AG20443 (cell line): ENCODE data around the gene FNDC8.
"Not testable (repeated sequence)": the region's sequence is repeated elsewhere in the genome, so short reads cannot be mapped to it uniquely, and the experiment has no call there.

Source experiments
- DNase-seq: peaks from one replicate; pipeline ENCODE4 v3.0.0; 2012; ENCODE audit warnings: low spot score, mixed read lengths

Gene FNDC8

DNA sequence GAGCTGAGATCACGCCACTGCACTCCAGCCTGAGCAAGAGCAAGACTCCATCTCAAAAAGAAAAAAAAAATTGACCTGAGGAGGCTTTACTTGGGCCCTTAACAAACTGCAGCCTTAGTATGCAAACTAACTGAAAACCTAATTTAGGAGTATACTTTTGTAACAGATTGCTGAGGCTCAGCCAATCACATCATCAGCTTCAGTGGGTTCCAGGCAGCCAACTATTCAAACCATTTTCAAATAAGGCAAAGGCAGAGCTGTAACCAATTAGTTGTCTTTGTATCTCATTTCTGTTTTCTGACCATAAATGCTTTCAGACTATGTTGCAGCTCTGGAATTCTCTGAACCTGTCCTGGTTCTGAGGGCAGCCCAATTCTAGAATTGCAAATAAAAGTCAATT, 25.7 kb upstream of the FNDC8 start:
- no peak for DNase-seq

DNA sequence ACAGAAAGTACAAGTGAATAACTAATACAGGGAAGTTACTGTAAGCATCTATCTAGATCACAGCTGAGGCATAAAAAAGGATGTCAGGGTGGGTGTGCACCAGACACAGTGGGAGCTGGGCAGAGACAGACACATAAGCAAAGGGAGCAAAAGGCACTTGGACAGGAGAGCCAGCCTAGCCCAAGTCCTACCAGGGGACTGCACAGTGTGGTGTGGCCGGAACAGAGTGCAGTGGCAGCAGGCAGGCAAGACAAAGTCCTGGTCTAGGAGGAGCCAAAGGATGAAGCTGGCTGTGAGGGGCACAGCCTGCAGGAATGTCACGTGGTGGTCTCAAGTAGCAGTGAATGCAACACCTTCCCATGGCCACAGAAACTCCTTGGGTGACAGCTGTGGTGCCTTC, 23.6 kb upstream of the FNDC8 start:
- DNase-seq, result no peak

DNA sequence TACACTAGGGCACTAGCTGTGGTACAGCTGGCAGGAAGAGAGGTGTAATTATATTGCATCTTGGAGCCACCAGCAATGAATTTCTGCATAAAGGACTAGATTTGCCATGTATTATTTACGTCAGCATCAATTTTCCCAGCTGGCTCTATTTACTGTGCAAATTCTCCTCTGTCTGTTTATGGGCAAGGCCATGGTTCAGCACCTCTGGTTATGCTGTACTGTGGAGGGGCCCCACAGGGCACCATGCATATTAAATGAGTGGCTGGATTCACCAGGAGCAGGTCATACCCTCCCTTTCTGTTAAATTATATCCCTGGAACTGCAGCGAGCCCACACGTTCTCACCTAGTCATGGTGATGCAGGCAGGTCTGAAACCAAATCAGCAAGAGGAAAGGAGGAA, 21.5 kb upstream of the FNDC8 start:
- DNase-seq, result no peak

DNA sequence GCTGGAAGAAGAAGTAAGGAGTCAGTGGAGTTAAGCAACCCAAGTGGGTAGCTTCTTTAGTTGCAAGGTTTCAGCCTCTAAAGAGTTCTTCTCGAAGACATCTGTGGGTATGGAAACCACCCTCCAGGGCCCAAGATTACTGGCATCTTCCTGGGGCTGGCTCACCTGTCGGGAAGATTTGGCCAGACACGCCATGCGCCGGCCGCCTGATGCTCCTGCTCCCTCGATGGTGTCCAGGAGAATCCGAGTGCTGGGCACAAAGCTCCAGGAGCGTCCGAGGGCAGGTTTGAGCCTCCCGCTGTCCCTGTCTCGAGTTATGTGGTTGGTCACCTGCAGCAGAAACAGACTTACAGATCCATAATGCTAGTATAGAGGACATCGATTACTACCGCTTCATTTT, 20.4 kb upstream of the FNDC8 start:
- no peak for DNase-seq

DNA sequence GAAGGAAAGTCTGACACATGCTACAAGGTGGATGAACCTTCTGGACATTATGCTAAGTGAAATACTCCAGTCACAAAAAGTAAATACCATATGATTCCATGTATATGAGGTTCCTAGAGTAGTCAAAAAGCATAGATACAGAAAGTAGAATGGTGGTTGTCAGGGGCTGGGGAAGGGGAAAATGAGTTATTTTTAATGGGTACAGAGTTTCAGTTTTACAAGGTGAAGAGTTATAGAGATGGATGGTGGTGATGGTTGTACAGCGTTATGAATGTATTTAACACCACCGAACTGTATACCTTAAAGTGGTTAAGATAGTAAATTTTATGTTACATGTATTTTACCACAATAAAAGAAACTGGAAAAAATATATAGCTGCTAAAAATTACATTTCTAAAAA, 19.7 kb upstream of the FNDC8 start:
- no peak for DNase-seq

DNA sequence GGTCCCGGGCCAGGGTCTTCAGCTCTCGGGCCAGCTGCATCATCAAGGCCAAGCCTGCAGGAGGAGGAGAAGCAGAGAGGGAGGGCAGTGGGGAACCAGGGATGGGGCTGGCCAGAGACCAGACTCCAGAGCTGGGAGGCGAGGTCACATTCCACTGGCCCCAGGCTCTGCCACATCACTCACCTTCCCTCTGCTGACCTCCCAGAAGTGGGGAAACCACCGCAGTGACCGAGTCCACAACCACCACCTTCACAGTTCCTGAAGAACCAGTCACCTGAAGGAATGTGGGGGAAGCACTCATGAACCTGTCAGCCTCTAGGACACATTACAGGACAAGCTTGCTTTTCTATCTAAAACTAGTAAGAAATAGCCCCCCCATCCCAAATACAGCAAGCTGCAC, 18.1 kb upstream of the FNDC8 start:
- no peak for DNase-seq

DNA sequence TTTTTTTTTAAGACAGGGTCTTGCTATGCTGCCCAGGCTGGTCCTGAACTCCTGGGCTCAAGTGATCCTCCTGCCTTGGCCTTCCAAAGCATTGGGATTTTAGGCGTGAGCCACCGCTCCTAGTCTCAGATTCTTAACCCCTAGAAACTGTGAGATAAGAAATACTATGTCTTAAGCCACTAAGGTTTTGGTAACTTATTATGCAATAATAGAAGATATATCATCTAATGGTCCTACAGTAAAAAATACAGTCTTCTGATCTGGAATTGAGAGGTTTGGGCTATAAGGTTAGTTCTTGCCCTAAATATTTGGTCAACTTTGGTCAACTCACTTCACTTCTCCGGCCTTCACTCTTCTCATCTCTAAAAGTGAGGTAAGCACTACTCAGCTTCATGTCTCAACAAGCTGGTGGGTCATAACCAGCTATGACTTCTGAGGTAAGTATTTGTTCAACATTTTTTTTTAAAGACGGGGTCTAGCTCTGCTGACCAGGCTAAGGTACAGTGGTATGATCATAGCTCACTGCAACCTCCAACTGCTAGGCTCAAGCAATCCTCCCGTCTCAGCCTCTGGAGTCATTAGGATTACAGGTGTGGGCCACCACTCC, 16.5 kb upstream of the FNDC8 start:
- DNase-seq, result no peak

DNA sequence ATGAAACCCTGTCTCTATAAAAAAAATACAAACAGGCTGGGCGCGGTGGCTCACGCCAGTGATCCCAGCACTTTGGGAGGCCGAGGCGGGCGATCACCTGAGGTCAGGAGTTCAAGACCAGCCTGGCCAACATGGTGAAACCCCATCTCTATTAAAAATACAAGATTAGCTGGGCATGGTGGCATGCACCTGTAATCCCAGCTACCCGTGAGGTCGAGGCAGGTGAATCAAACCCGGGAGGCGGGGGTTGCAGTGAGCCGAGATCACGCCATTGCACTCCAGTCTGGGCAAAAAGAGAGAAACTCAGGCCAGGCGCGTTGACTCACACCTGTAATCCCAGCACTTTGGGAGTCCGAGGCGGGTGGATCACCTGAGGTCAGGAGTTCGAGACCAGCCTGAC, 10.6 kb upstream of the FNDC8 start:
- DNase-seq, result not testable (repeated sequence)

DNA sequence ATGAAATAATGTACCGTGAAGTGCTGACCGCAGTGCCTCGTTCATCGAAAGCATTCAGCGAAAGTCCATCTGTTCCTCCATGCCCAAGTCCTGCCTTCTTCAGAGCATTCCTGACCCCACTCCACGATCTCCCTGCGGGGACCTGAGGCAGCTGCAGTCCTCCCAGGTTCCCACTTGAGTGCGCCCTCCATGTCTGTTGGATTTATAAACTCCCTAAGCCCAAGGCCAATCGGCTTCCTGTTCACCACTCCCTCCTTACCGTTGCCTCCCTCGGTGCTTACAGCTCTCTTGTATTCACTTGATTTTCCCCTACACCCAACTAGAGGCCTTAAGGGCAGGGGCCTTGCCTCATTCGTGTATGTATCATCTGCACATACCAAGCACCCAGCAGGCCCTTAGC, 4.6 kb upstream of the FNDC8 start:
- peak; percentile 2 for DNase-seq

DNA sequence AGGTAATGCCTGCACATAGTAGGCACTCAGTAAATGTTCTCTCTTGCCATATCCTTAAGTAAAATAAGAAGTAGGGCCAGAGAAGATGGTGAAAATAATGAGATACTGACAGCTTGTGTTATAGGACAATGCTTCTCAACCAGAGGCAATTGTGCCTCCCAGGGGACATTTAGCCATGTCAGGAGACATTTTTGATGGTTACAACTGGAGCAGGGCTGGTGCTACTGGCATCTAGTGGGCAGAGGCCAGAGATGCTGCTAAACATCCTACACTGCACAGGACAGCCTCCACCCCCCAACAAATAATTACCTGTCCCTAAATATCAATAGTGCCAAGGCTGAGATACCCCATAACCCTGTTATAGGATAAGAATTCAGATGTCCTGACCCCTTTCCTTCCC, 3.4 kb upstream of the FNDC8 start:
- DNase-seq, result no peak

DNA sequence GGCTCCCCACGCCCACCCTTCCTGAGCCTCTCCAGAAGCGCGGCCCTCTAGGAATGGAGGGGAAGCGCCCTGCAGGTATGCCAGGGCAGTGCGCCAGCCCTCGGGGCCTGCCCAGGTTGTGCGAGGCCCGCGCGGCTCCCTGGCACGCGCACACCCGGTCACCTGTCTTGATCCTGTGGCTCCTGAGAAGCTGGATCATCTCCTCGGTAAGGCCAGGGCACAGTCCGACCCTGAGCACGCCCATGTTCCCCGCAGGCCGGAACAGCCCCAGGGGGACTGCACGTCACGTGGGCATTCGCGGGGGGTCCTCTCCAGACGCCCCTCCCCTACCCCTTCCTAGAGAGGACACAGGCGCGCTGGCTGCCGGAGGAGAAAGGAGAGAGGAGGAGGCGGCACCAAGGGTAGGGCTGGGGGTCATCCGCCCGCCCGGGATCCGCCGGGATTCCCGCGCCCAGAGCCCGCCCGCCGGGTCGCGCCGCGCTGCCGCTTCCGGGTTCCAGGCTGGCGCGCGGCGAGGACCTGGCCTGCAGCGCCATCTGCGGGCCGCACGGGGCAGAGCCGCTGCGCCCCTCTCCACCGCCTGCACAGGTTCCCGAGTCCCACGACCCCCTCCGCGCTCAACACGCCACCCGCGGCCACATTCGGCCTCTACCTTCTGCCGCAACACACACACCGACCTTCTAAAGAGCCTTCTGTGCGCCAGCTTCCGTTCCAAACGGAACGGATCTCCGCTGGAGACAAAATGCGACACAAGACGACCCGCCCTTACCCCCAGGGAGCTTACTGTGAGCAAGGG, 1.8 kb upstream of the FNDC8 start, which contains the start of gene RAD51D:
Gene RAD51D (minus strand): TSS at position 491 of the 796 bp plus-strand sequence. CDS start 247 bp downstream, at position 244.
- peak; percentile 94 for DNase-seq

DNA sequence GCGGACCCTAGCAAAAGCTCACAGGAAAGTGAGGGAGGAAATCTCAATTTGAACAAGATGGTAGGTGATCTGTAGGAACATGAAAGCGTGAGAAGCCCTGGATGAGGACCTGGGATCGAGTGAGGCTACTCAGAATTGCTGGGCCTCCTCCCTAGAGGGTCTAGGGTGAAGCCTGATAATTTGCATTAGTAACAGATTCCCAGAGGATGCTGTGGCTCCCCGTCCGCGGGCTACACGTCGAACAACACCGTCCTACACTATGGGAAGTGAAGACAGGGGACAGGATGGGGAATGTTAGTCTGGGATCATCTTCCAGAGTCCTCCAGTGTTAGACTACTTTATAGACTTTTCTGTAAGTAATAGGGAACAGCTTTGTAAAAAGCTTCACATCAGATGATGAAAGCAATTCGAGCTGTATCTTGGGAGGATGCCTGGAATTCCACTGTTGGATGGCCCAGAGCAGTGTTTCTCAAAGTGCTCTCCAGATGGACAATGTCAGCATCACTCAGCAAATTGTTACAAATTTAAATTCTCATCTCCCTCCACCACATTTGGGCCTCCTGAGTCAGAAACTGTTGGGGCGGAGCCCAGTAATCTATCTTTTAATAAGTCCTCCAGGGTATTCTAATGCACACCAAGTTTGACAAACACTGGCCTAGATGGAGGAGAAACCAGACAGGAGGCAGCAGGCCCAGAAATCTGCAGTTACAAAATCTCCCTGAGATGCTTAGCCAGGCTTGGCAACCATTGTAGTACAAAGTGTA, 6.5 kb downstream of the FNDC8 start:
- peak; percentile 81 for DNase-seq

DNA sequence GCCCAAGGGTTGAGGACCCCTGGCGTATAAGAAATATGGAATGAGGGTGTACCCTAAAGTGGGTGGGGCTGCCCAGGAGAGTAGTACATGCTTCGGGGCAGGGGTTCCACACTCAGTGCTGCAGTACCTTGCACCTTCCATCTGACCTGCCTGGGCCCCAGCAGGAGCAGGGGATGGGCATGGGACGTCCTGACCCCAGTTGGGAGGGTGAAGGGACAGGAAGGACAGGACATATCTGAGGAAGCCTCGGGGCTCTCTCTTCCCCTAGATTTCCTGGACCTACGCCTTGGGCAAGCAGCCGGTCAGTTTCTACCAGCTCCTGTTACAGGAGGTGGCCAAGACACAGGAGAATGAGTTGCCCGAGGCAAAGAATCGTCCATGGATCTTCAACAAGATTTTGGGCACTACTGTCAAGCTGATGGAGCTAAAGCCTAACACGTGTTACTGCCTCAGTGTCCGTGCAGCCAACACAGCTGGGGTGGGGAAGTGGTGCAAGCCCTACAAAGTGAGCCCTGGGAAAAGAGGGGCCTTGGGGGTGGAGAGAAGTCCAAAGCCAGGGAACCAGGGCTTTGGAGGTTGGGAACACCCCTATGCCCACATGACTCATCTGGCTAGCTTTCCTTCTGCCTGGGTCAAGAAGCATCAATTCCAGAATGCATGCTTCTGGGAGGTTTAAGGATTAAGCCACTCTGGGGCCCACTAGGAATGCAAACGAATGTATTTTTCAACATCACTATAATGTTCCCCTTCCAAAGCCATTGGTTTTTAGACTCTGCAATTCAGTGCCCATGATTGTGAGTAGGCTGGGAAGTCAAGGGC, 7.9 kb downstream of the FNDC8 start:
- peak; percentile 70 for DNase-seq

DNA sequence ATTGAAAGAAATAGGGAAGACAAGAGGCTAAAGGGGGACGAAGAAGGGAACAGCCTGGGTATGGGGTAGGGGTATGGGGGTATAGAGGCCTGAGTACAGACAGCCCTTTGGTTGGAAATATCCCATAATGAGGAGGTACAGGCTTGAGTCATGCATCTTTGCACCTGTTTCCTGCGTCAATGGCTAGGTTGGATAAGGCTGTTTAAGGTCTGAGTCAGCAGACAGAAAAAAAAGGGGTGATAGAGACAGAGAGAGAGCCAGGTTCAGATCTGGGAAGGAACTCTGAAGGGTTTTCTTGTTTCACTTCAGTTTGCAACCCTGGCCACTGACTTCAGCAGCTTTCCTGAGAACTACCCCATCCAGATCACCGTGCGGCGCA, 8.5 kb downstream of the FNDC8 start:
- DNase-seq, result no peak

DNA sequence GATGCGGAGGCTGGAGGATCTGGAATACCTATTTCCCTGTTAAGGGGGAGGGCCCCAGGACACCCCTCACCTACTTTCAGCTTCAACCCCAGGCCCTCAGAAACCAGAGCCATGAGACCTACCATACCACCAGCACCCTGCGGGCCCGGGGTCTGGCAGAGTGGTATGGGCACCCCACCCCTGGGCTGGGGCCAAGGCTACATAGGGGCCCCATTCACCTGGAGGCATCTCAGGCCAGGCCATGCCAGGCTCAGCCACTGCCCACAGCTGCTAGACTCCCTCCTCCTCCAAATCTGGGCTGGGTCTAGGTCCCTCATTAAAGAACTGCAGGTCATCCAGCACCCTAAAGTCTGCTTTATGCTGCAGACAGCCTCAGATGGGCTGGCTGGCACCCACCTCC, 9.0 kb downstream of the FNDC8 start:
- DNase-seq, result no peak

DNA sequence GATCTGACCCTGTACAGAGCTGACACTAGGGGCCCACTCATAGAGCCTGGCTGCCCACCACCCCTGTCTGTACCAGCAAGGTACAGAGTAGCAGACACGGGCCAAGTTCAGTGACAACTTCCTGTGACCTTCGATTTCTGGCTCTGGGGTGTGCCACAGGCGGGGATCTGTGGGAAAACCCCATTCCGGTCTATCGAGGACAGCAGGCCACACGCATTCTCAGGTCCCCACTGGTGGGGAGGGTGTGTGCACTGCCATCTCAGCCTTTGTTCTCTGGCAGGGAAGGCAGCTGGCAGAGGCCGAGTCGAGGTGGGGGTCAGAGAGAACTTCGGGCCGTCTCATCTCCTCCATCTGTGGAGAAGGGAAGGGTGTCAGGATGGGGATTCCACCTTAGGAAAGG, 10.7 kb downstream of the FNDC8 start:
- DNase-seq, result no peak

DNA sequence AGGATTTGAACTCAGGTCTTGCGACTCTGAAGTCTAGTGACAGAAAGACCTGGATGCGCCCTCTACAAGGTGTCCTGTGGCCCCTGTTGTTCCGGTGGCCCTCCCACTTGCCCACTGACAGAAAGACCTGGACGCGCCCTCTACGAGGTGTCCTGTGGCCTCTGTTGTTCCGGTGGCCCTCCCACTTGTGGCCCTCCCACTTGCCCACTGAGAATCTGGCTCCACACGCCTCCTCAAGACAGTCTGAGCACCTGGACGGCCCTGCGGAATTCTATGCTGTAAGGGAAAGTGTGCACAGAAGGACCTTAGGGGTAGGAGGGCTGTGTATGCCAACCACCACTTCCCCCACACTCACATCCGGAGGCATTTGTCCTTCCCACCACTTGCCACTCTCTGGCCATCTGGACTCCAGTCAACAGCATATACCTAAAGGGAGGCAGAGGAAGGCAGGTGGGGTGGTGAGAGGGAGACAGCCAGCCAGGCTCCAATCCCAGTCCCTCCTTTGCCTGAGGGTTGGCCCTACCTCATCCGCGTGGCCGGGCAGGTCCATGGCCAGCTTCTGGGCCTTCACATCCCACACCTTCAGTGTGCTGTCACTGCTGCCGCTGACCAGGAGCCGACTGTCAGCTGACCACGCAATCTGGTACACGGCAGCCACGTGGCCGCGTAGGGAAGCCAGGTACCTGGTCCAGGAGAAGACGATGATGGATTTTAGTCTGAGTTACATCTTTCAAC, 11.6 kb downstream of the FNDC8 start:
- DNase-seq, result peak; percentile 4

DNA sequence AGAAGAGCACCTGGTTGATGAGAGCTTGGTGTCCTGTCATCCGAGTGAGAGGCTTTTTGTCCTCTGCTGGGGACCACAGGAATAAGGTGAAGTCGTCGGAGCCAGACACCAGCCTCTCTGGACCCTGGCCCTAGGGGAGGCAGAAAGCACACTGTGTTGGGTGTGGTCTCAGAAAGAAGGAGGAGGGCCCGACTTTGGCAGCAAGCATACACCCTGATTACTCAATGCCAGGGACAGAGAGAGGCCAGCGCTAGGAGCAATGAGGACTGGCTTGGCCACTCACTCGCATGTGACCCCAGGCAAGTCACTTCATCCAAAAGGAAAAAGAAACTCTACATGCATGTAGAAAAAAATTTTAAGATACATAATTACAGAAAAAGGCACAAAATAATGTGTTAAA, 13.9 kb downstream of the FNDC8 start:
- DNase-seq, result no peak

DNA sequence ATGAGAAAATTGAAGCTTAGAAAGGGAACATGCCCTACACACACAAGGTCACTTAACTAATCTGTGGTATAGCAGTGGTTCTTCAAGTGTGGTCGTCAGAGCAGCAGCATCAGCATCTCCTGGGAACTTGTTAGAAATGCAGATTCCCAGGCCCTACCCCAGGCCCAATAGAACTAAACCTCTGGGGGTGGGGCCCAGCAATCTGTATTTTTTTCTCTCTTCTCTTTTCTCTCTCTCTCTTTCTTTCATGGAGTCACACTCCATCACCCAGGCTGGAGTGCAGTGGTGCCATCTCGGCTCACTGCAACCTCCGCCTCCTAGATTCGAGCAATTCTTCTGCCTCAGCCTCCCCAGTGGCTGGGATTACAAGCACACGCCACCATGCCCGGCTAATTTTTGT, 16.8 kb downstream of the FNDC8 start:
- DNase-seq, result no peak

DNA sequence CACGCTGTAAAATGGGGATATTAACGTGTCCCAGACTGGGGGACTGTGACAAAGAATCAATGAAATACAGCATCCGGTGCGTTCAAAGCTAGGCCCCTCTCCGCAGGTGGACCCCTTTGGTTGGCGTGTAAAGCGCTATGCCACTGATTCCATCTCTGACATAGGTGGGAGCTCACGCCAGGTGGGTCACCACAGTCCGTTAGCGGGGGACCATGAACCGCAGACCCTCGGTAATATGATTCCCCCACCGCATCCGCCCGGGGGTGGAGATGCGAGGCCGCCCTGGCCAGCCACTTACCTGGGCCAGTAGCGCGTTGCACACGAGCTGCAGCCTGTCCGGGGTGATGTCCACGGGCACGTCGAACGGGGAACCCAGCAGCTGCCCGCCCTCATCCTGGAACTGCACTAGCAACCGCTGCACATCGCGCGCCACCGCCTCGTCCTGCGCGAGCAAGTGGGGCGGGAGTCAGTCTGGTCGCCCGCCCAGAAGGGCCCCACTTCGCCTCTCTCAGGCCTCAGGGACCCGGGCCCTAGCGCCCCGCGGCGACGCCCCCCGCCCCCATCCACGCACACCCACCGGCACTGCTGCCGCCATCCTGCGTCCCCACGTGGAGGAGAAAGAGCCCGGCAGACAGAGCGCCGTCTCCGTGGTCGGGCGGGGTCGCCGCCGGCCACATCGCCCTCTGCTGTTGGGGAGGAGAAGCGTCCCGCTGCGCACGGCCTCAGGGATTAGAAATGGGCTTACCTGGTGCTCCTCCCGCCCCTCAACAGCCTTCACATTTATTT, 20.5 kb downstream of the FNDC8 start, which contains the start of gene NLE1:
Gene NLE1 (minus strand): TSS at position 623 of the 786 bp plus-strand sequence. CDS start 28 bp downstream, at position 595.
- peak; percentile 95 for DNase-seq

DNA sequence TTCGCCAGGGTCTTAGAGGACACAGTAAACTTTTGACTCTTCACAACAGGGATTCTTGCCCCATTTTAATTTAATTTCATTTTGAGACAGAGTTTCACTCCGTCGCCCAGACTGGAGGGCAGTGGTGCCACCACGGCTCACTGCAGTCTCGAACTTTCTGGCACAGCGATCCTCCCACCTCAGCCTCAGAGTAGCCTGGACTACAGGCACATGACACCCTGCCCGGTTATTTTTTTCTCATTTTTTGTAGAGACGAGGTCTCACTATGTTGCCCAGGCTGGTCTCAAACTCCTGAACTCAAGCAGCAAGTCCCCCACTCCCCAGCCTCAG, 21.0 kb downstream of the FNDC8 start:
- no peak for DNase-seq
